H9 (cell line): ENCODE data around the gene ELF2. TPM values are rescaled to one million over a fixed set of nuclear protein-coding genes. Genes with fewer than 3 reads are reported as not detected.
A peak's percentile ranks its signal among the peaks of the same experiment; 100 is the strongest.

Source experiments
- DNase-seq: peaks from one replicate; pipeline ENCODE4 v3.0.0-alpha.2; 2017
- H2AFZ ChIP-seq: one replicate; pipeline ENCODE4 v1.6.1; 2013; ENCODE audit warnings: mild to moderate bottlenecking, low read length, control low read depth, moderate library complexity
- H2AK5ac ChIP-seq: 2 replicates; pipeline ENCODE4 v1.6.1; 2013; ENCODE audit warnings: low read length, control low read depth, mixed read lengths; ENCODE audit not compliant: insufficient read length
- H2BK120ac ChIP-seq: one replicate; pipeline ENCODE4 v1.6.1; 2013; ENCODE audit warnings: low read depth, mild to moderate bottlenecking, low read length, control low read depth, inconsistent platforms; ENCODE audit not compliant: poor library complexity, severe bottlenecking
- H2BK12ac ChIP-seq: 2 replicates; pipeline ENCODE4 v1.6.1; 2013; ENCODE audit warnings: low read length, control low read depth, mixed read lengths, low read depth; ENCODE audit not compliant: insufficient read length
- H2BK15ac ChIP-seq: 2 replicates; pipeline ENCODE4 v1.6.1; 2013; ENCODE audit warnings: low read depth, low read length, control low read depth
- H2BK20ac ChIP-seq: one replicate; pipeline ENCODE4 v1.6.1; 2013; ENCODE audit warnings: low read depth, mild to moderate bottlenecking, low read length, control low read depth, inconsistent platforms; ENCODE audit not compliant: poor library complexity, severe bottlenecking
- H2BK5ac ChIP-seq: 2 replicates; pipeline ENCODE4 v1.6.1; 2013; ENCODE audit warnings: low read length, control low read depth, mixed read lengths; ENCODE audit not compliant: insufficient read length
- H3K14ac ChIP-seq: 2 replicates; pipeline ENCODE4 v1.6.1; 2013; ENCODE audit warnings: low read length, control low read depth; ENCODE audit not compliant: insufficient read depth
- H3K18ac ChIP-seq: 2 replicates; pipeline ENCODE4 v1.6.1; 2013; ENCODE audit warnings: low read depth, mild to moderate bottlenecking, mixed read lengths, low read length, control low read depth; ENCODE audit not compliant: insufficient read length
- H3K23ac ChIP-seq: 2 replicates; pipeline ENCODE4 v1.6.1; 2013; ENCODE audit warnings: low read length, control low read depth, mixed read lengths, low read depth; ENCODE audit not compliant: insufficient read length
- H3K23me2 ChIP-seq: 2 replicates; pipeline ENCODE4 v1.6.1; 2013; ENCODE audit warnings: low read depth, mild to moderate bottlenecking, mixed read lengths, low read length, control low read depth; ENCODE audit not compliant: insufficient read length, poor library complexity, severe bottlenecking
- H3K27ac ChIP-seq: 2 replicates; pipeline ENCODE4 v1.5.1; 2013; ENCODE audit warnings: low read length, control low read depth, mixed read lengths, low read depth; ENCODE audit not compliant: insufficient read length
- H3K27me3 ChIP-seq: 2 replicates; pipeline ENCODE4 v1.6.1; 2013; ENCODE audit warnings: low read length, control low read depth, inconsistent platforms; ENCODE audit not compliant: insufficient read depth
- H3K4ac ChIP-seq: 2 replicates; pipeline ENCODE4 v1.6.1; 2013; ENCODE audit warnings: low read depth, mild to moderate bottlenecking, control low read depth, inconsistent platforms, low read length, moderate library complexity
- H3K4me1 ChIP-seq: 2 replicates; pipeline ENCODE4 v1.6.1; 2013; ENCODE audit warnings: low read length, control low read depth, inconsistent platforms; ENCODE audit not compliant: insufficient read depth
- H3K4me2 ChIP-seq: 2 replicates; pipeline ENCODE4 v1.6.1; 2013; ENCODE audit warnings: low read length, control low read depth, mixed read lengths; ENCODE audit not compliant: insufficient read length, insufficient read depth
- H3K56ac ChIP-seq: 2 replicates; pipeline ENCODE4 v1.6.1; 2013; ENCODE audit warnings: low read depth, mild to moderate bottlenecking, mixed read lengths, low read length, control low read depth; ENCODE audit not compliant: insufficient read length
- H3K79me1 ChIP-seq: 2 replicates; pipeline ENCODE4 v1.6.1; 2013; ENCODE audit warnings: low read depth, mild to moderate bottlenecking, moderate library complexity, low read length, control low read depth, inconsistent platforms; ENCODE audit not compliant: insufficient read depth, poor library complexity, severe bottlenecking
- H3K79me2 ChIP-seq: 2 replicates; pipeline ENCODE4 v1.6.1; 2013; ENCODE audit warnings: low read length, control low read depth, inconsistent platforms; ENCODE audit not compliant: insufficient read depth
- H3K9ac ChIP-seq: 2 replicates; pipeline ENCODE4 v1.6.1; 2013; ENCODE audit warnings: low read length, control low read depth, mixed read lengths; ENCODE audit not compliant: insufficient read length; ENCODE audit errors: extremely low read depth
- H3K9me3 ChIP-seq: one replicate; pipeline ENCODE4 v1.6.1; 2013; ENCODE audit warnings: low read depth, low read length, inconsistent platforms; ENCODE audit not compliant: control insufficient read depth
- H3T11ph ChIP-seq: one replicate; pipeline ENCODE4 v1.6.1; 2013; ENCODE audit warnings: mild to moderate bottlenecking, low read length, control low read depth, inconsistent platforms
- H4K20me1 ChIP-seq: one replicate; pipeline ENCODE4 v1.6.1; 2013; ENCODE audit not compliant: control insufficient read depth, insufficient read length, insufficient read depth
- H4K5ac ChIP-seq: 2 replicates; pipeline ENCODE4 v1.6.1; 2013; ENCODE audit warnings: low read depth, mild to moderate bottlenecking, mixed read lengths, low read length, control low read depth; ENCODE audit not compliant: insufficient read length
- H4K8ac ChIP-seq: replicated peaks from 2 replicates; pipeline ENCODE4 v1.6.1; 2013; ENCODE audit warnings: low read length, control low read depth, mixed read lengths, low read depth; ENCODE audit not compliant: insufficient read length
- H4K91ac ChIP-seq: 2 replicates; pipeline ENCODE4 v1.6.1; 2013; ENCODE audit warnings: low read depth, mild to moderate bottlenecking, moderate library complexity, mixed read lengths, low read length, control low read depth; ENCODE audit not compliant: insufficient read length
- H3K27ac Mint-ChIP-seq, 3 experiments: 2 replicates in 2 of 3; 3 replicates in 1 of 3; pipeline ENCODE4 v1.8.0; 2020 to 2021; ENCODE audit warnings: mixed read lengths in 3 of 3, mild to moderate bottlenecking in 1 of 3, moderate library complexity in 1 of 3
- H3K27me3 Mint-ChIP-seq: 2 replicates; pipeline ENCODE4 v1.8.0; 2021; ENCODE audit warnings: low read depth, mild to moderate bottlenecking, moderate library complexity, mixed read lengths
- H3K36me3 Mint-ChIP-seq, 3 experiments: 2 replicates in 2 of 3; 3 replicates in 1 of 3; pipeline ENCODE4 v1.8.0; 2020 to 2021; ENCODE audit warnings: low read depth in 3 of 3, mixed read lengths in 3 of 3; ENCODE audit not compliant: insufficient read depth in 1 of 3
- H3K4me1 Mint-ChIP-seq, 2 experiments: 2 replicates each; pipeline ENCODE4 v1.8.0; 2020; ENCODE audit warnings: mixed read lengths in 2 of 2
- H3K4me3 Mint-ChIP-seq, 2 experiments: 2 replicates in 1 of 2; 3 replicates in 1 of 2; pipeline ENCODE4 v1.8.0; 2020 to 2021; ENCODE audit warnings: mild to moderate bottlenecking in 2 of 2, mixed read lengths in 2 of 2, moderate library complexity in 1 of 2
- H3K9me3 Mint-ChIP-seq, 2 experiments: 2 replicates in 1 of 2; 3 replicates in 1 of 2; pipeline ENCODE4 v1.8.0; 2020; ENCODE audit warnings: mild to moderate bottlenecking in 2 of 2, mixed read lengths in 2 of 2, moderate library complexity in 1 of 2
- CTCF ChIP-seq: fragments of 200-600 bp; sonication (generic); conservative IDR thresholded peaks from 3 replicates; pipeline ENCODE4 v1.8.0; 2021; ENCODE audit warnings: antibody characterized with exemption, mild to moderate bottlenecking
- WGBS: extraction: QIAGEN DNeasy Blood & Tissue Kit; methylation state at CpG from one replicate; pipeline ENCODE4 v1.1.7; 2013; ENCODE audit warnings: missing lambda C conversion rate, low lambda C conversion rate, mixed read lengths; ENCODE audit not compliant: insufficient read length; ENCODE audit errors: extremely low coverage; 5-methylcytosine and 5-hydroxymethylcytosine counted together
- total RNA-seq: library from RNA; stranded (reverse); gene quantifications from 2 replicates; pipeline ENCODE4 v1.2.1, GENCODE V29; 2021

The ELF2 gene
- total RNA-seq, 1 experiment from 2014 or later = 49.6 TPM

GRCh38 chr4:139144161-139144859 is 32.7 kb downstream of the ELF2 start:
- Histone ChIP-seq H3K79me2 (peaks cover 35% of the 10 kb centered on the region; the same call in 1 of the 2 replicates), H3K4ac (no peak overlapping the region), H3K79me1 (peaks cover 9% of the 10 kb centered on the region), H3K23ac (no peak overlapping the region), H3K4me2 (no peak overlapping the region), H3K9ac (no peak overlapping the region), H4K5ac (no peak overlapping the region), H2BK5ac (no peak overlapping the region), H3K4me1 (peaks cover 21% of the 10 kb centered on the region), H2BK20ac (no peak overlapping the region), H3K27ac (peak overlapping the region; percentile 1), H3K27me3 (no peaks in the 10 kb centered on the region), H2AK5ac (no peak overlapping the region), H2BK15ac (no peak overlapping the region), H3K9me3 (no peaks in the 10 kb centered on the region), H3K14ac (peak overlapping the region; percentile 23; the same call in 1 of the 2 replicates), H3K56ac (no peak overlapping the region), H3T11ph (no peak overlapping the region), H2BK120ac (no peak overlapping the region), H4K8ac (no peak overlapping the region), H3K23me2 (no peaks in the 10 kb centered on the region), H4K91ac (no peak overlapping the region), H2AFZ (no peak overlapping the region), H2BK12ac (no peak overlapping the region), H3K18ac (no peak overlapping the region), H4K20me1 (no peaks in the 10 kb centered on the region)
- H3K36me3 Mint-ChIP-seq = peaks cover 5 to 31% (median 21%) of the 10 kb centered on the region in 3 experiments; a peak in 6 of 7 replicates
- no CpG with 5 or more reads among the region's 7 CpGs for WGBS
- H3K9me3 Mint-ChIP-seq = peaks cover 6 to 12% of the 10 kb centered on the region in 2 experiments; a peak in 4 of 5 replicates
- no peak overlapping the region; a peak in 1 of 5 replicates for H3K4me3 Mint-ChIP-seq
- H3K27me3 Mint-ChIP-seq = no peaks in the 10 kb centered on the region
- H3K27ac Mint-ChIP-seq = peak overlapping the region; percentile 81 to 91 (median 90); a peak in 6 of 7 replicates
- no peak for TF ChIP-seq CTCF
- H3K4me1 Mint-ChIP-seq = peaks cover 68 to 75% of the 10 kb centered on the region in 2 experiments
- peak; percentile 53 for DNase-seq
